Measurements from ENCODE around the gene C1GALT1. TPM values are rescaled to one million over a fixed set of nuclear protein-coding genes. Genes with fewer than 3 reads are reported as not detected.

C1GALT1 gene
- total and polyA plus RNA-seq, 2 experiments from 2014 or later: 58.2 to 203 TPM

DNA sequence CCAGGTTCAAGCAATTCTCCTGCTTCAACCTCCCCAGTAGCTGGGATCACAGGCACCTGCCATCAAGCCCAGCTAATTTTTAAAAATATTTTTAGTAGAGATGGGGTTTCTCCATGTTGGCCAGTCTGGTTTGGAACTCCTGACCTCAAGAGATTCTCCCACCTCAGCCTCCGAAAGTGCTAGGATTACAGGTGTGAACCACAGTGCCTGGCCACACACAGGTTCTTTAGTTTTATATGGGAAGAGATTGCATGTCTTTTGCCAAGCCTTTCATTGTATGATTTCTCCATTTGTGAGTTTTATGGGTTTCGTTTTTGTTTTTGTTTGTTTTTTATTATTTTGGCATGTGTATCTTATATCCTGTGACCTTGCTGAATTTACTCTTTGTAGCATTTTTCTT, 40.9 kb downstream of the C1GALT1 start:
- Histone ChIP-seq H4K20me1 (replicated peaks; ENCODE audit: insufficient read depth) (0 out of 2 replicates have a peak, but pooled peaks cover 8% of the 10 kb centered on the region), H3K4me3 (no peak overlapping the region), H3K4me1 (ENCODE audit: insufficient read depth) (peaks cover 20% of the 10 kb centered on the region; the same call in 1 of the 2 replicates), H3K9me2 (ENCODE audit: insufficient read depth) (no peaks in the 10 kb centered on the region), H3F3A (replicated peaks; ENCODE audit: low read depth) (no peaks in the 10 kb centered on the region), H2AFZ (no peak overlapping the region), H3K27ac (ENCODE audit: low read depth) (no peak overlapping the region), H3K79me2 (replicated peaks; ENCODE audit: insufficient read depth) (peaks cover 98% of the 10 kb centered on the region), H3K27me3 (ENCODE audit: insufficient read depth) (no peaks in the 10 kb centered on the region), H3K36me3 (ENCODE audit: insufficient read depth) (no peaks in the 10 kb centered on the region), H3K4me2 (no peak overlapping the region)
- Mint-ChIP-seq H3K9me3 (no peaks in the 10 kb centered on the region), H3K4me1 (peaks cover 25% of the 10 kb centered on the region), H3K27ac (no peak overlapping the region), H3K36me3 (ENCODE audit: low read depth) (peaks cover 32% of the 10 kb centered on the region), H3K27me3 (ENCODE audit: insufficient read depth, low read depth, poor library complexity) (no peaks in the 10 kb centered on the region), H3K4me3 (no peak overlapping the region)
- ATAC-seq (no peak), DNase-seq (ENCODE audit: low spot score) (no peak)
- no peak for TF ChIP-seq ZNF114 (CRISPR knock-in tag; IDR thresholded peaks at IDR 0.05)

DNA sequence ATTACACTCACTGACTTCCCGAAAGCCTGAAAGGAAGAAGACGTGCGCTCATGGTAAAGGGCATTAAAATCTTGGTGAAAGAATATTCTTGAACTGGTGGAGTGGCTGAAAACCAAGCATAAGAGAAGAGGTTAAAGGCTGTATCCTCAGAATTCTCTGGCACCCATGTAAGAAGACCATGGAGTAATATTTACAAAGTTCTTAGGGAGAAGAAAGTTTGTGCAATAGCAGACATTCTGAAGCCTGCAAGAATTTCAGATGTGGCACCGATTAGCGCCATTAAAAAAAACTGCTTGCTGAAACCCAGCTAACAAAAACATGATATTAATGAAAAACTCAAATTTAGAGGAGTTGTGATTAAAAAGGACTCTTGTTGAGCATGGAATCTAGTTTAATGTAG, 44.1 kb downstream of the C1GALT1 start:
- Histone ChIP-seq H3K36me3 (ENCODE audit: insufficient read depth) (peaks cover 5% of the 10 kb centered on the region; the same call in 1 of the 2 replicates), H3K4me3 (no peak overlapping the region), H3K27ac (ENCODE audit: low read depth) (no peak overlapping the region), H3K79me2 (replicated peaks; ENCODE audit: insufficient read depth) (peaks cover 98% of the 10 kb centered on the region), H3K9me2 (ENCODE audit: insufficient read depth) (no peaks in the 10 kb centered on the region), H3F3A (replicated peaks; ENCODE audit: low read depth) (no peaks in the 10 kb centered on the region), H3K4me2 (no peak overlapping the region), H3K27me3 (ENCODE audit: insufficient read depth) (no peaks in the 10 kb centered on the region), H3K4me1 (ENCODE audit: insufficient read depth) (peaks cover 22% of the 10 kb centered on the region; the same call in 1 of the 2 replicates), H2AFZ (no peak overlapping the region), H4K20me1 (replicated peaks; ENCODE audit: insufficient read depth) (peaks cover 13% of the 10 kb centered on the region; the same call in 1 of the 2 replicates)
- H3K4me3 Mint-ChIP-seq: no peak overlapping the region
- H3K4me1 Mint-ChIP-seq: peaks cover 39% of the 10 kb centered on the region
- no peak overlapping the region for H3K27ac Mint-ChIP-seq
- H3K36me3 Mint-ChIP-seq (ENCODE audit: low read depth): peaks cover 26% of the 10 kb centered on the region
- peaks cover 7% of the 10 kb centered on the region; the same call in 2 of the 3 replicates for H3K9me3 Mint-ChIP-seq
- no peaks in the 10 kb centered on the region for H3K27me3 Mint-ChIP-seq (ENCODE audit: insufficient read depth, low read depth, poor library complexity)
- ATAC-seq (no peak), DNase-seq (ENCODE audit: low spot score) (no peak)
- TF ChIP-seq ZNF331 (CRISPR knock-in tag; IDR thresholded peaks at IDR 0.05; ENCODE audit: low read depth) (no peak), JUNB (IDR thresholded peaks at IDR 0.05; ENCODE audit: unreplicated experiment) (no peak), STAT1 (IDR thresholded peaks at IDR 0.05; ENCODE audit: unreplicated experiment) (no peak), EZH2 (IDR thresholded peaks at IDR 0.05; ENCODE audit: low read depth, unreplicated experiment) (no peak), ZNF114 (CRISPR knock-in tag; IDR thresholded peaks at IDR 0.05) (no peak)
- TF ChIP-seq, protein P1, sequence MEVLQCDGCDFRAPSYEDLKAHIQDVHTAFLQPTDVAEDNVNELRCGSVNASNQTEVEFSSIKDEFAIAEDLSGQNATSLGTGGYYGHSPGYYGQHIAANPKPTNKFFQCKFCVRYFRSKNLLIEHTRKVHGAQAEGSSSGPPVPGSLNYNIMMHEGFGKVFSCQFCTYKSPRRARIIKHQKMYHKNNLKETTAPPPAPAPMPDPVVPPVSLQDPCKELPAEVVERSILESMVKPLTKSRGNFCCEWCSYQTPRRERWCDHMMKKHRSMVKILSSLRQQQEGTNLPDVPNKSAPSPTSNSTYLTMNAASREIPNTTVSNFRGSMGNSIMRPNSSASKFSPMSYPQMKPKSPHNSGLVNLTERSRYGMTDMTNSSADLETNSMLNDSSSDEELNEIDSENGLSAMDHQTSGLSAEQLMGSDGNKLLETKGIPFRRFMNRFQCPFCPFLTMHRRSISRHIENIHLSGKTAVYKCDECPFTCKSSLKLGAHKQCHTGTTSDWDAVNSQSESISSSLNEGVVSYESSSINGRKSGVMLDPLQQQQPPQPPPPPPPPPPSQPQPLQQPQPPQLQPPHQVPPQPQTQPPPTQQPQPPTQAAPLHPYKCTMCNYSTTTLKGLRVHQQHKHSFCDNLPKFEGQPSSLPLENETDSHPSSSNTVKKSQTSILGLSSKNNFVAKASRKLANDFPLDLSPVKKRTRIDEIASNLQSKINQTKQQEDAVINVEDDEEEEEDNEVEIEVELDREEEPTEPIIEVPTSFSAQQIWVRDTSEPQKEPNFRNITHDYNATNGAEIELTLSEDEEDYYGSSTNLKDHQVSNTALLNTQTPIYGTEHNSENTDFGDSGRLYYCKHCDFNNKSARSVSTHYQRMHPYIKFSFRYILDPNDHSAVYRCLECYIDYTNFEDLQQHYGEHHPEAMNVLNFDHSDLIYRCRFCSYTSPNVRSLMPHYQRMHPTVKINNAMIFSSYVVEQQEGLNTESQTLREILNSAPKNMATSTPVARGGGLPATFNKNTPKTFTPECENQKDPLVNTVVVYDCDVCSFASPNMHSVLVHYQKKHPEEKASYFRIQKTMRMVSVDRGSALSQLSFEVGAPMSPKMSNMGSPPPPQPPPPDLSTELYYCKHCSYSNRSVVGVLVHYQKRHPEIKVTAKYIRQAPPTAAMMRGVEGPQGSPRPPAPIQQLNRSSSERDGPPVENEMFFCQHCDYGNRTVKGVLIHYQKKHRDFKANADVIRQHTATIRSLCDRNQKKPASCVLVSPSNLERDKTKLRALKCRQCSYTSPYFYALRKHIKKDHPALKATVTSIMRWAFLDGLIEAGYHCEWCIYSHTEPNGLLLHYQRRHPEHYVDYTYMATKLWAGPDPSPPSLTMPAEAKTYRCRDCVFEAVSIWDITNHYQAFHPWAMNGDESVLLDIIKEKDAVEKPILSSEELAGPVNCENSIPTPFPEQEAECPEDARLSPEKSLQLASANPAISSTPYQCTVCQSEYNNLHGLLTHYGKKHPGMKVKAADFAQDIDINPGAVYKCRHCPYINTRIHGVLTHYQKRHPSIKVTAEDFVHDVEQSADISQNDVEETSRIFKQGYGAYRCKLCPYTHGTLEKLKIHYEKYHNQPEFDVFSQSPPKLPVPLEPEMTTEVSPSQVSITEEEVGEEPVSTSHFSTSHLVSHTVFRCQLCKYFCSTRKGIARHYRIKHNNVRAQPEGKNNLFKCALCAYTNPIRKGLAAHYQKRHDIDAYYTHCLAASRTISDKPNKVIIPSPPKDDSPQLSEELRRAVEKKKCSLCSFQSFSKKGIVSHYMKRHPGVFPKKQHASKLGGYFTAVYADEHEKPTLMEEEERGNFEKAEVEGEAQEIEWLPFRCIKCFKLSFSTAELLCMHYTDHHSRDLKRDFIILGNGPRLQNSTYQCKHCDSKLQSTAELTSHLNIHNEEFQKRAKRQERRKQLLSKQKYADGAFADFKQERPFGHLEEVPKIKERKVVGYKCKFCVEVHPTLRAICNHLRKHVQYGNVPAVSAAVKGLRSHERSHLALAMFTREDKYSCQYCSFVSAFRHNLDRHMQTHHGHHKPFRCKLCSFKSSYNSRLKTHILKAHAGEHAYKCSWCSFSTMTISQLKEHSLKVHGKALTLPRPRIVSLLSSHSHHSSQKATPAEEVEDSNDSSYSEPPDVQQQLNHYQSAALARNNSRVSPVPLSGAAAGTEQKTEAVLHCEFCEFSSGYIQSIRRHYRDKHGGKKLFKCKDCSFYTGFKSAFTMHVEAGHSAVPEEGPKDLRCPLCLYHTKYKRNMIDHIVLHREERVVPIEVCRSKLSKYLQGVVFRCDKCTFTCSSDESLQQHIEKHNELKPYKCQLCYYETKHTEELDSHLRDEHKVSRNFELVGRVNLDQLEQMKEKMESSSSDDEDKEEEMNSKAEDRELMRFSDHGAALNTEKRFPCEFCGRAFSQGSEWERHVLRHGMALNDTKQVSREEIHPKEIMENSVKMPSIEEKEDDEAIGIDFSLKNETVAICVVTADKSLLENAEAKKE (CRISPR knock-in tag; IDR thresholded peaks at IDR 0.05): no peak
- TF ChIP-seq, protein P2, sequence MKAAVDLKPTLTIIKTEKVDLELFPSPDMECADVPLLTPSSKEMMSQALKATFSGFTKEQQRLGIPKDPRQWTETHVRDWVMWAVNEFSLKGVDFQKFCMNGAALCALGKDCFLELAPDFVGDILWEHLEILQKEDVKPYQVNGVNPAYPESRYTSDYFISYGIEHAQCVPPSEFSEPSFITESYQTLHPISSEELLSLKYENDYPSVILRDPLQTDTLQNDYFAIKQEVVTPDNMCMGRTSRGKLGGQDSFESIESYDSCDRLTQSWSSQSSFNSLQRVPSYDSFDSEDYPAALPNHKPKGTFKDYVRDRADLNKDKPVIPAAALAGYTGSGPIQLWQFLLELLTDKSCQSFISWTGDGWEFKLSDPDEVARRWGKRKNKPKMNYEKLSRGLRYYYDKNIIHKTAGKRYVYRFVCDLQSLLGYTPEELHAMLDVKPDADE (IDR thresholded peaks at IDR 0.05): no peak
- TF ChIP-seq, protein P3, sequence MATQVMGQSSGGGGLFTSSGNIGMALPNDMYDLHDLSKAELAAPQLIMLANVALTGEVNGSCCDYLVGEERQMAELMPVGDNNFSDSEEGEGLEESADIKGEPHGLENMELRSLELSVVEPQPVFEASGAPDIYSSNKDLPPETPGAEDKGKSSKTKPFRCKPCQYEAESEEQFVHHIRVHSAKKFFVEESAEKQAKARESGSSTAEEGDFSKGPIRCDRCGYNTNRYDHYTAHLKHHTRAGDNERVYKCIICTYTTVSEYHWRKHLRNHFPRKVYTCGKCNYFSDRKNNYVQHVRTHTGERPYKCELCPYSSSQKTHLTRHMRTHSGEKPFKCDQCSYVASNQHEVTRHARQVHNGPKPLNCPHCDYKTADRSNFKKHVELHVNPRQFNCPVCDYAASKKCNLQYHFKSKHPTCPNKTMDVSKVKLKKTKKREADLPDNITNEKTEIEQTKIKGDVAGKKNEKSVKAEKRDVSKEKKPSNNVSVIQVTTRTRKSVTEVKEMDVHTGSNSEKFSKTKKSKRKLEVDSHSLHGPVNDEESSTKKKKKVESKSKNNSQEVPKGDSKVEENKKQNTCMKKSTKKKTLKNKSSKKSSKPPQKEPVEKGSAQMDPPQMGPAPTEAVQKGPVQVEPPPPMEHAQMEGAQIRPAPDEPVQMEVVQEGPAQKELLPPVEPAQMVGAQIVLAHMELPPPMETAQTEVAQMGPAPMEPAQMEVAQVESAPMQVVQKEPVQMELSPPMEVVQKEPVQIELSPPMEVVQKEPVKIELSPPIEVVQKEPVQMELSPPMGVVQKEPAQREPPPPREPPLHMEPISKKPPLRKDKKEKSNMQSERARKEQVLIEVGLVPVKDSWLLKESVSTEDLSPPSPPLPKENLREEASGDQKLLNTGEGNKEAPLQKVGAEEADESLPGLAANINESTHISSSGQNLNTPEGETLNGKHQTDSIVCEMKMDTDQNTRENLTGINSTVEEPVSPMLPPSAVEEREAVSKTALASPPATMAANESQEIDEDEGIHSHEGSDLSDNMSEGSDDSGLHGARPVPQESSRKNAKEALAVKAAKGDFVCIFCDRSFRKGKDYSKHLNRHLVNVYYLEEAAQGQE (IDR thresholded peaks at IDR 0.05; ENCODE audit: unreplicated experiment): no peak
- TF ChIP-seq, protein P4, sequence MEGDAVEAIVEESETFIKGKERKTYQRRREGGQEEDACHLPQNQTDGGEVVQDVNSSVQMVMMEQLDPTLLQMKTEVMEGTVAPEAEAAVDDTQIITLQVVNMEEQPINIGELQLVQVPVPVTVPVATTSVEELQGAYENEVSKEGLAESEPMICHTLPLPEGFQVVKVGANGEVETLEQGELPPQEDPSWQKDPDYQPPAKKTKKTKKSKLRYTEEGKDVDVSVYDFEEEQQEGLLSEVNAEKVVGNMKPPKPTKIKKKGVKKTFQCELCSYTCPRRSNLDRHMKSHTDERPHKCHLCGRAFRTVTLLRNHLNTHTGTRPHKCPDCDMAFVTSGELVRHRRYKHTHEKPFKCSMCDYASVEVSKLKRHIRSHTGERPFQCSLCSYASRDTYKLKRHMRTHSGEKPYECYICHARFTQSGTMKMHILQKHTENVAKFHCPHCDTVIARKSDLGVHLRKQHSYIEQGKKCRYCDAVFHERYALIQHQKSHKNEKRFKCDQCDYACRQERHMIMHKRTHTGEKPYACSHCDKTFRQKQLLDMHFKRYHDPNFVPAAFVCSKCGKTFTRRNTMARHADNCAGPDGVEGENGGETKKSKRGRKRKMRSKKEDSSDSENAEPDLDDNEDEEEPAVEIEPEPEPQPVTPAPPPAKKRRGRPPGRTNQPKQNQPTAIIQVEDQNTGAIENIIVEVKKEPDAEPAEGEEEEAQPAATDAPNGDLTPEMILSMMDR (conservative IDR thresholded peaks at IDR 0.05; ENCODE audit: low read depth in 2 of 2): no peak
